Loucy (cell line): ENCODE measurements around the gene SNRNP48.

Experiments
- H2AFZ ChIP-seq: fragments of 200-600 bp; sonication (generic); 2 replicates; pipeline ENCODE4 v1.6.0; 2016; ENCODE audit warnings: antibody characterized with exemption, mild to moderate bottlenecking, low read length, moderate library complexity
- H3F3A ChIP-seq: fragments of 200-600 bp; 2 replicates; pipeline ENCODE4 v1.6.0; 2016; ENCODE audit warnings: antibody characterized with exemption, low read depth, mild to moderate bottlenecking
- H3K27me3 ChIP-seq: fragments of 200-600 bp; sonication (generic); 2 replicates; pipeline ENCODE4 v1.6.1; 2014; ENCODE audit warnings: low read length, mild to moderate bottlenecking; ENCODE audit not compliant: insufficient read depth, poor library complexity, severe bottlenecking
- H3K36me3 ChIP-seq: fragments of 200-600 bp; sonication (generic); 2 replicates; pipeline ENCODE4 v1.6.1; 2016; ENCODE audit warnings: low read length; ENCODE audit not compliant: insufficient read depth
- H3K4me1 ChIP-seq: fragments of 200-600 bp; sonication (generic); 2 replicates; pipeline ENCODE4 v1.5.1; 2014; ENCODE audit warnings: low read length, mild to moderate bottlenecking; ENCODE audit not compliant: insufficient read depth, poor library complexity, severe bottlenecking
- H3K4me2 ChIP-seq: fragments of 200-600 bp; sonication (generic); 2 replicates; pipeline ENCODE4 v1.6.0; 2014; ENCODE audit warnings: antibody characterized with exemption, low read length, low read depth, mild to moderate bottlenecking; ENCODE audit not compliant: poor library complexity, severe bottlenecking
- H3K4me3 ChIP-seq: fragments of 200-600 bp; sonication (generic); 2 replicates; pipeline ENCODE4 v1.5.1; 2014; ENCODE audit warnings: low read length, mild to moderate bottlenecking, mixed read lengths; ENCODE audit not compliant: poor library complexity, severe bottlenecking
- H3K79me2 ChIP-seq: fragments of 200-600 bp; sonication (generic); 2 replicates; pipeline ENCODE4 v1.6.1; 2014; ENCODE audit warnings: low read length; ENCODE audit not compliant: insufficient read depth
- H3K9ac ChIP-seq: fragments of 200-600 bp; sonication (generic); 2 replicates; pipeline ENCODE4 v1.6.0; 2014; ENCODE audit warnings: mild to moderate bottlenecking, low read depth, low read length, moderate library complexity; ENCODE audit not compliant: poor library complexity, severe bottlenecking
- H3K9me2 ChIP-seq: fragments of 200-600 bp; sonication (generic); replicated peaks from 2 replicates; pipeline ENCODE4 v1.6.1; 2016; ENCODE audit warnings: low read depth, low read length, mixed read lengths
- H3K9me3 ChIP-seq: fragments of 200-600 bp; sonication (generic); 2 replicates; pipeline ENCODE4 v1.6.1; 2014; ENCODE audit warnings: mild to moderate bottlenecking, antibody characterized with exemption, low read length, low read depth; ENCODE audit not compliant: insufficient read depth
- H4K20me1 ChIP-seq: fragments of 200-600 bp; sonication (generic); 2 replicates; pipeline ENCODE4 v1.6.0; 2014; ENCODE audit warnings: antibody characterized with exemption, low read length, mild to moderate bottlenecking; ENCODE audit not compliant: insufficient read depth, poor library complexity, severe bottlenecking
- EZH2phosphoT487 ChIP-seq: fragments of 200-600 bp; IDR thresholded peaks from 2 replicates; pipeline ENCODE4 v1.6.1; 2018; ENCODE audit warnings: antibody characterized with exemption, mild to moderate bottlenecking, moderate library complexity, borderline replicate concordance
- TF ChIP-seq, protein P1 (sequence below): fragments of 200-600 bp; sonication (generic); conservative IDR thresholded peaks from 2 replicates; pipeline ENCODE4 v1.5.1; 2014; ENCODE audit warnings: mild to moderate bottlenecking, antibody characterized with exemption, low read length

Gene SNRNP48

DNA sequence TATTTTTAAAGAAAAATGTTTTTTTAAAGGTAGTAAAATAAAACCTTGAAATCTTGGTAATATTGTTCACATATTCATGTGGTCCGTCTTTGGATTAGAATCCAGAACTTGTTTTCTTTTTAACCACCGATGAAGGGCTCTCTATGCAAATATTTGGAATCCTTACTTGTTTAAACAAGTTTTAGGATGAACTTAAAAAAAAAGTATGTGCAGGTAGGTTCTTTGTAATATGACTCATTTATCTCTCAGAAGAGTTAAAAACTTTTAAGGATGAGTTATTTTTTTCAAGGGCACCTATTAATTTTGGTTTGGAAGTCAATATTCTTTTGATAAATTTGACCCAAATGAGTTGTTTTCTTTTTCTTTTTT is 39.6 kb upstream of the SNRNP48 start:
- no peak overlapping the region for H3K9ac ChIP-seq
- H3K79me2 ChIP-seq, result no peaks in the 10 kb centered on the region
- no peaks in the 10 kb centered on the region for H3K9me2 ChIP-seq
- no peak overlapping the region for H2AFZ ChIP-seq
- H3K4me2 ChIP-seq, result no peak overlapping the region
- no peaks in the 10 kb centered on the region for H3K4me1 ChIP-seq
- no peaks in the 10 kb centered on the region for H3K9me3 ChIP-seq
- H3F3A ChIP-seq, result no peaks in the 10 kb centered on the region
- TF ChIP-seq, protein P1, sequence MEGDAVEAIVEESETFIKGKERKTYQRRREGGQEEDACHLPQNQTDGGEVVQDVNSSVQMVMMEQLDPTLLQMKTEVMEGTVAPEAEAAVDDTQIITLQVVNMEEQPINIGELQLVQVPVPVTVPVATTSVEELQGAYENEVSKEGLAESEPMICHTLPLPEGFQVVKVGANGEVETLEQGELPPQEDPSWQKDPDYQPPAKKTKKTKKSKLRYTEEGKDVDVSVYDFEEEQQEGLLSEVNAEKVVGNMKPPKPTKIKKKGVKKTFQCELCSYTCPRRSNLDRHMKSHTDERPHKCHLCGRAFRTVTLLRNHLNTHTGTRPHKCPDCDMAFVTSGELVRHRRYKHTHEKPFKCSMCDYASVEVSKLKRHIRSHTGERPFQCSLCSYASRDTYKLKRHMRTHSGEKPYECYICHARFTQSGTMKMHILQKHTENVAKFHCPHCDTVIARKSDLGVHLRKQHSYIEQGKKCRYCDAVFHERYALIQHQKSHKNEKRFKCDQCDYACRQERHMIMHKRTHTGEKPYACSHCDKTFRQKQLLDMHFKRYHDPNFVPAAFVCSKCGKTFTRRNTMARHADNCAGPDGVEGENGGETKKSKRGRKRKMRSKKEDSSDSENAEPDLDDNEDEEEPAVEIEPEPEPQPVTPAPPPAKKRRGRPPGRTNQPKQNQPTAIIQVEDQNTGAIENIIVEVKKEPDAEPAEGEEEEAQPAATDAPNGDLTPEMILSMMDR, result no peak
- no peak for TF ChIP-seq EZH2phosphoT487
- no peaks in the 10 kb centered on the region for H3K36me3 ChIP-seq
- no peaks in the 10 kb centered on the region for H4K20me1 ChIP-seq
- H3K4me3 ChIP-seq, result no peak overlapping the region
- H3K27me3 ChIP-seq, result no peaks in the 10 kb centered on the region

- no peak for TF ChIP-seq EZH2phosphoT487
- TF ChIP-seq, protein P1, result no peak
- Histone ChIP-seq H3K27me3 (no peaks in the 10 kb centered on the region), H3K36me3 (no peaks in the 10 kb centered on the region), H3K9ac (no peak overlapping the region), H2AFZ (no peak overlapping the region), H3K9me3 (no peaks in the 10 kb centered on the region), H3K4me2 (no peak overlapping the region), H3F3A (no peaks in the 10 kb centered on the region), H4K20me1 (no peaks in the 10 kb centered on the region), H3K9me2 (no peaks in the 10 kb centered on the region), H3K79me2 (no peaks in the 10 kb centered on the region), H3K4me3 (no peak overlapping the region), H3K4me1 (no peaks in the 10 kb centered on the region)
Observed at GRCh38 chr6:7554533-7555275, 35.3 kb upstream of the SNRNP48 start.

- Histone ChIP-seq H4K20me1 (no peaks in the 10 kb centered on the region), H3K4me2 (no peak overlapping the region), H3K36me3 (no peaks in the 10 kb centered on the region), H3K9me2 (no peaks in the 10 kb centered on the region), H3K79me2 (no peaks in the 10 kb centered on the region), H3K4me3 (no peak overlapping the region), H3K9ac (no peak overlapping the region), H2AFZ (no peak overlapping the region), H3K9me3 (no peaks in the 10 kb centered on the region), H3K27me3 (no peaks in the 10 kb centered on the region), H3K4me1 (no peaks in the 10 kb centered on the region), H3F3A (no peaks in the 10 kb centered on the region)
- TF ChIP-seq EZH2phosphoT487, result no peak
- TF ChIP-seq, protein P1, result no peak
Observed at GRCh38 chr6:7555671-7556070, 34.3 kb upstream of the SNRNP48 start.
